IMR-90 (cell line): Measurements from ENCODE around the gene CWH43. TPM values are rescaled to one million over a fixed set of nuclear protein-coding genes. Genes with fewer than 3 reads are reported as not detected.

Experiments
- ATAC-seq: fragments of 200-7000 bp; cut with Tn5 transposase; 2 replicates; pipeline ENCODE4 v1.9.1; 2020; ENCODE audit warnings: low read depth, mild to moderate bottlenecking, moderate library complexity
- BruUV-seq: library from RNA; stranded (reverse); fragments of 400-500 nt; replicated peaks from 2 replicates; lab custom pipeline; 2021; lab: Mats Ljungman, UMichigan
- CTCF ChIA-PET: fragments of 300-600 bp; formaldehyde crosslinking; extraction: SDS; loops from one replicate; lab custom pipeline; 2021; ENCODE audit warnings: antibody characterized with exemption; lab: Yijun Ruan, JAX
- POLR2A ChIA-PET: fragments of 300-600 bp; sonication (Branson Sonifier 250); formaldehyde crosslinking; loops from one replicate; lab custom pipeline; 2022; ENCODE audit warnings: antibody characterized with exemption; ENCODE audit not compliant: unreplicated experiment; lab: Charles Lee
- DNase-seq: peaks from one replicate; pipeline ENCODE4 v3.0.0; 2013
- H2AFZ ChIP-seq: replicated peaks from 2 replicates; pipeline ENCODE3; 2013; ENCODE audit warnings: low read length, mild to moderate bottlenecking; ENCODE audit not compliant: poor library complexity
- H2AK5ac ChIP-seq: 2 replicates; pipeline ENCODE4 v1.6.1; 2013; ENCODE audit warnings: low read depth, low read length, inconsistent platforms
- H2AK9ac ChIP-seq: replicated peaks from 2 replicates; pipeline ENCODE3; 2013; ENCODE audit warnings: mild to moderate bottlenecking, low read depth, low read length, moderate library complexity; ENCODE audit not compliant: poor library complexity
- H2BK120ac ChIP-seq: 2 replicates; pipeline ENCODE4 v1.6.1; 2013; ENCODE audit warnings: low read depth, low read length, inconsistent platforms
- H2BK15ac ChIP-seq: 3 replicates; pipeline ENCODE4 v1.6.1; 2013; ENCODE audit warnings: low read depth, low read length, inconsistent platforms
- H2BK20ac ChIP-seq: 2 replicates; pipeline ENCODE4 v1.6.1; 2013; ENCODE audit warnings: low read depth, mild to moderate bottlenecking, inconsistent platforms, low read length, moderate library complexity
- H2BK5ac ChIP-seq: 2 replicates; pipeline ENCODE4 v1.6.1; 2013; ENCODE audit warnings: mild to moderate bottlenecking, low read depth, low read length, inconsistent platforms; ENCODE audit not compliant: poor library complexity, severe bottlenecking
- H3K14ac ChIP-seq: replicated peaks from 2 replicates; pipeline ENCODE4 v1.6.1; 2013; ENCODE audit warnings: low read depth, low read length, inconsistent platforms
- H3K18ac ChIP-seq: 2 replicates; pipeline ENCODE4 v1.6.1; 2013; ENCODE audit warnings: low read depth, low read length, control low read depth
- H3K23ac ChIP-seq: 2 replicates; pipeline ENCODE4 v1.6.1; 2013; ENCODE audit warnings: low read depth, low read length, inconsistent platforms
- H3K27ac ChIP-seq: 2 replicates; pipeline ENCODE4 v1.5.1; 2013; ENCODE audit warnings: mild to moderate bottlenecking, control low read depth, low read length; ENCODE audit not compliant: insufficient read depth
- H3K27me3 ChIP-seq: 2 replicates; pipeline ENCODE4 v1.6.1; 2013; ENCODE audit warnings: low read length; ENCODE audit not compliant: control insufficient read depth, insufficient read depth
- H3K36me3 ChIP-seq: 2 replicates; pipeline ENCODE4 v1.6.1; 2013; ENCODE audit warnings: low read length, mixed read lengths; ENCODE audit not compliant: control insufficient read depth, insufficient read depth
- H3K4ac ChIP-seq: 2 replicates; pipeline ENCODE4 v1.6.1; 2013; ENCODE audit warnings: low read depth, low read length, inconsistent platforms
- H3K4me1 ChIP-seq: 2 replicates; pipeline ENCODE4 v1.6.1; 2013; ENCODE audit warnings: low read length, mixed read lengths; ENCODE audit not compliant: control insufficient read depth, insufficient read depth
- H3K4me2 ChIP-seq: 2 replicates; pipeline ENCODE4 v1.6.1; 2013; ENCODE audit warnings: low read depth, mild to moderate bottlenecking, control low read depth, low read length, moderate library complexity
- H3K4me3 ChIP-seq: 2 replicates; pipeline ENCODE4 v1.5.1; 2013; ENCODE audit warnings: low read depth, mild to moderate bottlenecking, control low read depth, low read length, moderate library complexity; ENCODE audit not compliant: insufficient read depth
- H3K56ac ChIP-seq: 2 replicates; pipeline ENCODE4 v1.6.1; 2013; ENCODE audit warnings: low read length, inconsistent platforms; ENCODE audit not compliant: insufficient read depth; ENCODE audit errors: extremely low read depth
- H3K79me1 ChIP-seq, 2 experiments: 2 replicates each; pipeline ENCODE4 v1.6.1; 2013; ENCODE audit warnings: low read length in 2 of 2, inconsistent platforms in 1 of 2, low read depth in 1 of 2
- H3K9ac ChIP-seq: 2 replicates; pipeline ENCODE4 v1.6.1; 2013; ENCODE audit warnings: low read depth, low read length, control low read depth
- H3K9me1 ChIP-seq: 2 replicates; pipeline ENCODE4 v1.6.1; 2013; ENCODE audit warnings: low read length, inconsistent platforms; ENCODE audit not compliant: insufficient read depth
- H3K9me3 ChIP-seq: 2 replicates; pipeline ENCODE4 v1.6.1; 2013; ENCODE audit warnings: low read length; ENCODE audit not compliant: control insufficient read depth, insufficient read depth
- H4K20me1 ChIP-seq: 2 replicates; pipeline ENCODE4 v1.6.1; 2013; ENCODE audit warnings: low read length, inconsistent platforms; ENCODE audit not compliant: insufficient read depth
- H4K5ac ChIP-seq: 2 replicates; pipeline ENCODE4 v1.6.1; 2013; ENCODE audit warnings: mild to moderate bottlenecking, low read depth, low read length, control low read depth
- H4K8ac ChIP-seq, 2 experiments: 2 replicates each; pipeline ENCODE4 v1.6.1; 2013; ENCODE audit warnings: low read depth in 2 of 2, low read length in 2 of 2, control low read depth in 1 of 2, inconsistent platforms in 1 of 2
- H4K91ac ChIP-seq: 2 replicates; pipeline ENCODE4 v1.6.1; 2013; ENCODE audit warnings: low read depth, low read length, inconsistent platforms; ENCODE audit not compliant: insufficient read depth
- BHLHE40 ChIP-seq: fragments of 150-350 bp; IDR thresholded peaks from 2 replicates; pipeline ENCODE4 v1.6.1; 2016; ENCODE audit warnings: mild to moderate bottlenecking, low read depth, low read length
- CEBPB ChIP-seq: IDR thresholded peaks from 2 replicates; pipeline ENCODE4 v1.6.1; 2012; ENCODE audit warnings: low read depth, low read length, improper control_type of control experiment
- CHD1 ChIP-seq: IDR thresholded peaks from 2 replicates; pipeline ENCODE4 v1.6.1; 2012; ENCODE audit warnings: low read depth, low read length, improper control_type of control experiment
- CTCF ChIP-seq: conservative IDR thresholded peaks from 2 replicates; pipeline ENCODE4 v1.5.1; 2012; ENCODE audit warnings: mild to moderate bottlenecking, low read depth, low read length, improper control_type of control experiment
- FOS ChIP-seq: fragments of 150-350 bp; IDR thresholded peaks from 2 replicates; pipeline ENCODE4 v1.6.1; 2016; ENCODE audit warnings: low read depth, low read length
- MAFK ChIP-seq: IDR thresholded peaks from 2 replicates; pipeline ENCODE4 v1.6.1; 2012; ENCODE audit warnings: low read depth, low read length, improper control_type of control experiment
- MAZ ChIP-seq: IDR thresholded peaks from 2 replicates; pipeline ENCODE4 v1.6.1; 2012; ENCODE audit warnings: low read depth, mild to moderate bottlenecking, low read length, improper control_type of control experiment, moderate library complexity, borderline replicate concordance
- MXI1 ChIP-seq: IDR thresholded peaks from 2 replicates; pipeline ENCODE4 v1.6.1; 2012; ENCODE audit warnings: low read depth, mild to moderate bottlenecking, low read length, moderate library complexity, borderline replicate concordance
- NFE2L2 ChIP-seq: fragments of 150-350 bp; IDR thresholded peaks from 2 replicates; pipeline ENCODE4 v1.6.1; 2016; ENCODE audit warnings: low read depth, mild to moderate bottlenecking, low read length
- POLR2A ChIP-seq: IDR thresholded peaks from 2 replicates; pipeline ENCODE4 v1.6.1; 2012; ENCODE audit warnings: mild to moderate bottlenecking, low read depth, low read length
- RAD21 ChIP-seq: IDR thresholded peaks from 2 replicates; pipeline ENCODE4 v1.6.1; 2012; ENCODE audit warnings: low read length, improper control_type of control experiment
- RCOR1 ChIP-seq: IDR thresholded peaks from 2 replicates; pipeline ENCODE4 v1.6.1; 2012; ENCODE audit warnings: mild to moderate bottlenecking, low read length, improper control_type of control experiment; ENCODE audit not compliant: insufficient replicate concordance
- RFX5 ChIP-seq: IDR thresholded peaks from 2 replicates; pipeline ENCODE4 v1.8.0; 2012; ENCODE audit warnings: low read depth, mild to moderate bottlenecking, low read length, moderate library complexity
- SMC3 ChIP-seq: fragments of 150-350 bp; IDR thresholded peaks from 2 replicates; pipeline ENCODE4 v1.6.1; 2016; ENCODE audit warnings: low read depth, mild to moderate bottlenecking, antibody characterized with exemption, low read length, moderate library complexity
- WGBS, 2 experiments: methylation state at CpG; one replicate each; pipeline versions ENCODE4 v1.1.5 to v1.1.7; 2013; ENCODE audit warnings: missing lambda C conversion rate in 2 of 2; ENCODE audit not compliant: insufficient read length in 1 of 2; ENCODE audit errors: extremely low coverage in 2 of 2; 5-methylcytosine and 5-hydroxymethylcytosine counted together
- dilution Hi-C: fragments of 300-500 bp; cut with HindIII; formaldehyde crosslinking; loops from one replicate; pipeline ENCODE4 v1.14.3; 2018; ENCODE audit warnings: low sequenced_read_pairs; ENCODE audit not compliant: unreplicated experiment
- in situ Hi-C: fragments of 300-500 bp; cut with MboI; formaldehyde crosslinking; loops from 3 replicates; pipeline ENCODE4 v1.14.3; 2019; ENCODE audit warnings: low sequenced_read_pairs, inconsistent platforms, mixed read lengths
- intact Hi-C: fragments of 100-400 bp; cut with micrococcal nuclease; formaldehyde crosslinking; loops from 2 replicates; pipeline ENCODE4 v1.10.0; 2022
- polyA plus RNA-seq, 3 experiments: library from polyadenylated mRNA; depleted of rRNA; stranded (reverse); fragments of >200 nt; gene quantifications; 2 replicates each; pipeline ENCODE4 v1.2.3, GENCODE V29; 2012; ENCODE audit warnings: low replicate concordance in 1 of 3
- total RNA-seq: library from RNA; depleted of rRNA; stranded (reverse); fragments of >200 nt; gene quantifications from 2 replicates; pipeline ENCODE4 v1.2.3, GENCODE V29; 2012
- TF ChIP-seq, protein P1 (sequence below): fragments of 150-350 bp; IDR thresholded peaks from 2 replicates; pipeline ENCODE4 v1.6.1; 2017; ENCODE audit warnings: mild to moderate bottlenecking, antibody characterized with exemption, low read length, low read depth
- TF ChIP-seq, protein P2 (sequence below): fragments of 150-350 bp; IDR thresholded peaks from 2 replicates; pipeline ENCODE4 v1.6.1; 2016; ENCODE audit warnings: low read depth, mild to moderate bottlenecking, low read length, moderate library complexity, borderline replicate concordance

The CWH43 gene
- total and polyA plus RNA-seq, 2 of the 4 experiments (the other 2 are of a cell fraction) = not detected

- in situ Hi-C loops = no loop called here
- TF ChIP-seq BHLHE40 (no peak), POLR2A (no peak), FOS (no peak), NFE2L2 (no peak), CTCF (no peak), MXI1 (no peak), RCOR1 (no peak), CHD1 (no peak), CEBPB (no peak), MAFK (no peak), RFX5 (no peak), SMC3 (no peak), MAZ (no peak), RAD21 (no peak)
- TF ChIP-seq, protein P1, sequence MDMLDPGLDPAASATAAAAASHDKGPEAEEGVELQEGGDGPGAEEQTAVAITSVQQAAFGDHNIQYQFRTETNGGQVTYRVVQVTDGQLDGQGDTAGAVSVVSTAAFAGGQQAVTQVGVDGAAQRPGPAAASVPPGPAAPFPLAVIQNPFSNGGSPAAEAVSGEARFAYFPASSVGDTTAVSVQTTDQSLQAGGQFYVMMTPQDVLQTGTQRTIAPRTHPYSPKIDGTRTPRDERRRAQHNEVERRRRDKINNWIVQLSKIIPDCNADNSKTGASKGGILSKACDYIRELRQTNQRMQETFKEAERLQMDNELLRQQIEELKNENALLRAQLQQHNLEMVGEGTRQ = no peak
- TF ChIP-seq, protein P2, sequence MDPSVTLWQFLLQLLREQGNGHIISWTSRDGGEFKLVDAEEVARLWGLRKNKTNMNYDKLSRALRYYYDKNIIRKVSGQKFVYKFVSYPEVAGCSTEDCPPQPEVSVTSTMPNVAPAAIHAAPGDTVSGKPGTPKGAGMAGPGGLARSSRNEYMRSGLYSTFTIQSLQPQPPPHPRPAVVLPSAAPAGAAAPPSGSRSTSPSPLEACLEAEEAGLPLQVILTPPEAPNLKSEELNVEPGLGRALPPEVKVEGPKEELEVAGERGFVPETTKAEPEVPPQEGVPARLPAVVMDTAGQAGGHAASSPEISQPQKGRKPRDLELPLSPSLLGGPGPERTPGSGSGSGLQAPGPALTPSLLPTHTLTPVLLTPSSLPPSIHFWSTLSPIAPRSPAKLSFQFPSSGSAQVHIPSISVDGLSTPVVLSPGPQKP = no peak
Measured at GRCh38 chr4:48979914-48980579, 6.0 kb upstream of the CWH43 start.

More at GRCh38 chr4:48979914-48980579, 6.0 kb upstream of the CWH43 start:
- Histone ChIP-seq H2AK9ac (no peak overlapping the region), H3K9me3 (no peaks in the 10 kb centered on the region), H3K23ac (no peak overlapping the region), H2AK5ac (no peak overlapping the region), H3K18ac (no peak overlapping the region), H4K5ac (no peak overlapping the region), H3K9ac (no peak overlapping the region), H3K9me1 (no peaks in the 10 kb centered on the region), H3K27ac (no peak overlapping the region), H2BK20ac (no peak overlapping the region), H3K36me3 (no peaks in the 10 kb centered on the region), H2BK5ac (no peak overlapping the region), H3K14ac (no peak overlapping the region), H3K4me1 (no peaks in the 10 kb centered on the region), H4K8ac (no peak overlapping the region), H2AFZ (no peak overlapping the region), H3K4me3 (no peak overlapping the region), H3K56ac (no peak overlapping the region), H4K91ac (no peak overlapping the region), H3K27me3 (peaks cover 10% of the 10 kb centered on the region), H3K79me1 (no peaks in the 10 kb centered on the region), H2BK120ac (no peak overlapping the region), H3K4me2 (no peak overlapping the region), H2BK15ac (no peak overlapping the region), H4K20me1 (no peaks in the 10 kb centered on the region), H3K4ac (no peak overlapping the region)
- DNase-seq = no peak
- no peak for ATAC-seq
- intact Hi-C loops (no loop called here), dilution Hi-C loops (no loop called here)
- POLR2A ChIA-PET = no interaction called here
- CTCF ChIA-PET = no interaction called here
- no TSS peak for BruUV-seq
- 80% methylated on average over 1 of the region's 6 CpGs; no CpG with 5 or more reads in 1 of the 2 experiments for WGBS, 2 experiments
